ENCODE results near the gene TWIST2. TPM values are rescaled to one million over a fixed set of nuclear protein-coding genes. Genes with fewer than 3 reads are reported as not detected.
A peak's percentile ranks its signal among the peaks of the same experiment; 100 is the strongest.

Gene TWIST2
- polyA plus RNA-seq, 2 donors = 1.8 to 5.2 TPM

- WGBS, 2 donors = 63% methylated on average over 2 of the region's 2 CpGs
- Histone ChIP-seq H3K4me1 (ENCODE audit: control insufficient read depth in 2 of 2, insufficient read depth in 2 of 2, low read length in 1 of 2) (peaks cover 0 to 2% of the 10 kb centered on the region in 2 donors), H3K27me3 (ENCODE audit: control insufficient read depth in 1 of 2, insufficient read depth in 2 of 2, low read length in 2 of 2) (no peaks in the 10 kb centered on the region)
These were observed 44.9 kb downstream of the TWIST2 start for GRCh38 chr2:238892796-238893195.

GRCh38 chr2:238893349-238894000 is 45.6 kb downstream of the TWIST2 start:
- Histone ChIP-seq H3K27ac (ENCODE audit: low read depth in 2 of 2, low read length in 1 of 2) (no peak overlapping the region), H3K27me3 (ENCODE audit: control insufficient read depth in 1 of 2, insufficient read depth in 2 of 2, low read length in 2 of 2) (no peaks in the 10 kb centered on the region), H3K4me3 (ENCODE audit: low read depth in 1 of 2, low read length in 2 of 2) (no peak overlapping the region), H3K9me3 (ENCODE audit: control insufficient read depth in 2 of 2, insufficient read depth in 1 of 2, low read depth in 1 of 2, low read length in 1 of 2) (no peaks in the 10 kb centered on the region), H3K36me3 (ENCODE audit: control insufficient read depth in 2 of 2, insufficient read depth in 2 of 2, low read length in 1 of 2) (no peaks in the 10 kb centered on the region), H3K4me1 (ENCODE audit: control insufficient read depth in 2 of 2, insufficient read depth in 2 of 2, low read length in 1 of 2) (peaks cover 0 to 2% of the 10 kb centered on the region in 2 donors)
- WGBS, 2 donors = 88% methylated on average over 30 of the region's 30 CpGs

More at GRCh38 chr2:238892796-238893195, 44.9 kb downstream of the TWIST2 start:
- H3K27ac ChIP-seq (ENCODE audit: low read depth in 2 of 2, low read length in 1 of 2) = no peak overlapping the region
- no peaks in the 10 kb centered on the region for H3K9me3 ChIP-seq (ENCODE audit: control insufficient read depth in 2 of 2, insufficient read depth in 1 of 2, low read depth in 1 of 2, low read length in 1 of 2)
- H3K36me3 ChIP-seq (ENCODE audit: control insufficient read depth in 2 of 2, insufficient read depth in 2 of 2, low read length in 1 of 2) = no peaks in the 10 kb centered on the region
- no peak overlapping the region for H3K4me3 ChIP-seq (ENCODE audit: low read depth in 1 of 2, low read length in 2 of 2)

GRCh38 chr2:238894226-238894949 is 46.5 kb downstream of the TWIST2 start:
- Histone ChIP-seq H3K9me3 (ENCODE audit: control insufficient read depth in 2 of 2, insufficient read depth in 1 of 2, low read depth in 1 of 2, low read length in 1 of 2) (no peaks in the 10 kb centered on the region), H3K36me3 (ENCODE audit: control insufficient read depth in 2 of 2, insufficient read depth in 2 of 2, low read length in 1 of 2) (no peaks in the 10 kb centered on the region), H3K27me3 (ENCODE audit: control insufficient read depth in 1 of 2, insufficient read depth in 2 of 2, low read length in 2 of 2) (no peaks in the 10 kb centered on the region), H3K4me3 (ENCODE audit: low read depth in 1 of 2, low read length in 2 of 2) (no peak overlapping the region), H3K27ac (ENCODE audit: low read depth in 2 of 2, low read length in 1 of 2) (no peak overlapping the region), H3K4me1 (ENCODE audit: control insufficient read depth in 2 of 2, insufficient read depth in 2 of 2, low read length in 1 of 2) (peaks cover 0 to 2% of the 10 kb centered on the region in 2 donors)
- WGBS, 2 donors = 77 to 78% methylated on average over 13 of the region's 13 CpGs

DNA sequence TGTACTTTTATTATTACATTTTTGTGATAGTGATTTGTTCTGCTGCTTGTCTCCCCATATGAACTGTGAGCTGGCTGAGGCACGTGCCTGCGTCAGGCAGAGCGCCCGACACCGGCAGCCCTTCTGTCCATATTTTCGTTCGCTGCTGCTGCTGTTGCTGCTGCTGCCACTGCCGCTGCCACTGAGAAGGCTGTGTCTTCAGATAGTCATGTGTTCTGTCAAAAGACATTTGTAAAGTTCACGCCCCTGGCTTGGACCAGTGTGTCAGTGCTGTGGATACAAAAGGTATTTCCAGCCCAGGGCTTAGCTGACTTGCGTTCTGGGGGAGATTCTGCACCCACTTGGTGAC is 47.0 kb downstream of the TWIST2 start:
- H3K27me3 ChIP-seq (ENCODE audit: control insufficient read depth in 1 of 2, insufficient read depth in 2 of 2, low read length in 2 of 2) = no peaks in the 10 kb centered on the region
- H3K4me1 ChIP-seq (ENCODE audit: control insufficient read depth in 2 of 2, insufficient read depth in 2 of 2, low read length in 1 of 2) = peaks cover 0 to 2% of the 10 kb centered on the region in 2 donors
- no peak overlapping the region for H3K4me3 ChIP-seq (ENCODE audit: low read depth in 1 of 2, low read length in 2 of 2)
- 80 to 82% methylated on average over 10 of the region's 10 CpGs for WGBS, 2 donors
- H3K9me3 ChIP-seq (ENCODE audit: control insufficient read depth in 2 of 2, insufficient read depth in 1 of 2, low read depth in 1 of 2, low read length in 1 of 2) = no peaks in the 10 kb centered on the region
- no peak overlapping the region for H3K27ac ChIP-seq (ENCODE audit: low read depth in 2 of 2, low read length in 1 of 2)
- H3K36me3 ChIP-seq (ENCODE audit: control insufficient read depth in 2 of 2, insufficient read depth in 2 of 2, low read length in 1 of 2) = no peaks in the 10 kb centered on the region

DNA sequence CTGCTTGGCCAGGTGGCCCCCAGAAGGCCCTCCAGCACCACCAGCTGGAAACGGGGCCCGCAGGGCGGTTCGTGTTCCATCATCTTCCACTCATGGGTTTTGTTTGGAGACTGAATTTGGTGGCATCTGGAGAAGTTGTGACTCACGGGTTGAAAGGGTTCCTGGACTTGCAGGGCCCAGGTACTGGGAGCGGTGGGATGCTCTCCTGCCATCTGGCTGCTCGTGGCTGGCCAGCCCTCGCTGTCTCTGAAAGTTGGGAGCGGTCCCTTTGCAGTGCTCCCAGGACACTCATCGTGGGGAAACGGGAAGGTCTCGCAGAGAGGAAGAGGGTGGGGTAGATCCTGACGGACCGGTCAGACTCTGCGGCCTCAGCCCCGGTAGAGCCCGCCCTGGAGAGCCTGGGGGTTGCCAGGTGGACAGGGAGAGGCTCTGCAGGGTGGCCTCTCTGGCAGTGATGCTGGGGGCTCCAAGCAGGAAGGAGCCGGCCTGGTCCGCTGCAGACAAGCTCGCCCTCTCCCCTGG is 47.5 kb downstream of the TWIST2 start:
- H3K27me3 ChIP-seq (ENCODE audit: control insufficient read depth in 1 of 2, insufficient read depth in 2 of 2, low read length in 2 of 2) = no peaks in the 10 kb centered on the region
- no peak overlapping the region for H3K27ac ChIP-seq (ENCODE audit: low read depth in 2 of 2, low read length in 1 of 2)
- no peak overlapping the region for H3K4me3 ChIP-seq (ENCODE audit: low read depth in 1 of 2, low read length in 2 of 2)
- 65 to 68% methylated on average over 20 of the region's 20 CpGs for WGBS, 2 donors
- H3K36me3 ChIP-seq (ENCODE audit: control insufficient read depth in 2 of 2, insufficient read depth in 2 of 2, low read length in 1 of 2) = no peaks in the 10 kb centered on the region
- no peaks in the 10 kb centered on the region for H3K9me3 ChIP-seq (ENCODE audit: control insufficient read depth in 2 of 2, insufficient read depth in 1 of 2, low read depth in 1 of 2, low read length in 1 of 2)
- H3K4me1 ChIP-seq (ENCODE audit: control insufficient read depth in 2 of 2, insufficient read depth in 2 of 2, low read length in 1 of 2) = peaks cover 0 to 2% of the 10 kb centered on the region in 2 donors

- Histone ChIP-seq H3K36me3 (ENCODE audit: control insufficient read depth in 2 of 2, insufficient read depth in 2 of 2, low read length in 1 of 2) (no peaks in the 10 kb centered on the region), H3K27me3 (ENCODE audit: control insufficient read depth in 1 of 2, insufficient read depth in 2 of 2, low read length in 2 of 2) (no peaks in the 10 kb centered on the region), H3K4me3 (ENCODE audit: low read depth in 1 of 2, low read length in 2 of 2) (no peak overlapping the region), H3K4me1 (ENCODE audit: control insufficient read depth in 2 of 2, insufficient read depth in 2 of 2, low read length in 1 of 2) (peaks cover 0 to 2% of the 10 kb centered on the region in 2 donors), H3K27ac (ENCODE audit: low read depth in 2 of 2, low read length in 1 of 2) (peak overlapping the region in 1 of 2 donors; percentile 43), H3K9me3 (ENCODE audit: control insufficient read depth in 2 of 2, insufficient read depth in 1 of 2, low read depth in 1 of 2, low read length in 1 of 2) (no peaks in the 10 kb centered on the region)
- 47 to 58% methylated on average over 27 of the region's 27 CpGs for WGBS, 2 donors
These were observed 48.2 kb downstream of the TWIST2 start for GRCh38 chr2:238895891-238896600.

DNA sequence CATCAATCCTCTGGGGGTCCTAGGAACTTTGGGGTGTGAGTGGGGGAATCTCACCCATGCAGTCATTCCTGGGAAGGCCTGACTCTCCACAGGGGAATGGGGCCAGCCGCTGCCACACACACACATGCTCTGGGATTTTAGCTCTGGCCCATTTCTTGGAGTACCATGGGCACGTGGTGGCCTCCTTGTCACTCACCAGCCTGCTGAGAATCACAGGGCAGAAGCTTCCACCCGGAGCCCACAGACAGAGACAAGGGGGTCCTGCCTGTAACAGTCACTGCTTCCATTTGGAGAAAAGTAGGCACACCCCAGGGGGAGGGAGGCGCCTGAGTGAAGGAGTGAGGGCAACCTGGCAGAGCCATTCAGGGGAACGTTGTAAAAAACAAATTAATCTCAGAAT is 48.8 kb downstream of the TWIST2 start:
- 61 to 72% methylated on average over 5 of the region's 5 CpGs for WGBS, 2 donors
- no peak overlapping the region for H3K27ac ChIP-seq (ENCODE audit: low read depth in 2 of 2, low read length in 1 of 2)

DNA sequence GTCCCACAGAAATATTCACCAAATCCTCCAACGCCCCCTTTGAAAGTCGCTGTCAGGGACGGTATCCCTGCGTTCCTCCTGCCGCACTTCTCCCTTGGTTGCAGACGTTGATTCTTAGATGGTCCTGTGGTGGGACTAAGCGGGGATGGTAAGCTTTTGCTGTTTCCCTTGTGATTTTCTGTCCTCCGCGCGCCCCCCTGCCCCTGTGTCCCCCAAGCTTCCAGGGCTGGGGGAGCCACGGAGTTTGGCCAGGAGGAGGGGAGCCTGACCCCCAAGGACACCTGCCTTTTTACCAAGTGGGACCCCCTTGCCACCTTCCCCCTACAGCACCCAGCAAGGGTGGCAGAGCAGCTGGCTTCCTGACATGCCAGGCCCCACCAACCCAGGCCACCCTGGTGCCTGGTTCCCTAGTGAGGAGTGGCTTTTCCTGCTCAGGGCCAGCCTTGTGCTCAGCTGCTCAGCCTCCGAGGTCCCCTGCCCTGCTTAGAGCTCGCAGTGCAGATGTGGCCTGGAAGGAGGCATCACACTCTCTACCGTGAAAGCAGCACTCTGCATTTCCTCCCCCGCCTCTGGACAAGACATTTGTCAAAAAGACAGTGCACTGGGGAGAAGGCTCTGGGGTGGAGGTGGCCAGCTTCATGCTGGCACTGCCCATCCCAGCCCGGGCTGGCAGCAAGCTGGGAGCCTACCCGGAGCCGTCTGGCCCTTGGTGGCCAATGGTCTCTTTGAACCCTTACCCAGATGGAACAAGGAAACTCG is 49.4 kb downstream of the TWIST2 start:
- no peaks in the 10 kb centered on the region for H3K9me3 ChIP-seq (ENCODE audit: control insufficient read depth in 2 of 2, insufficient read depth in 1 of 2, low read depth in 1 of 2, low read length in 1 of 2)
- H3K4me3 ChIP-seq (ENCODE audit: low read depth in 1 of 2, low read length in 2 of 2) = no peak overlapping the region
- no peaks in the 10 kb centered on the region for H3K36me3 ChIP-seq (ENCODE audit: control insufficient read depth in 2 of 2, insufficient read depth in 2 of 2, low read length in 1 of 2)
- H3K4me1 ChIP-seq (ENCODE audit: control insufficient read depth in 2 of 2, insufficient read depth in 2 of 2, low read length in 1 of 2) = peaks cover 0 to 7% of the 10 kb centered on the region in 2 donors
- WGBS, 2 donors = 74 to 83% methylated on average over 19 of the region's 19 CpGs
- H3K27me3 ChIP-seq (ENCODE audit: control insufficient read depth in 1 of 2, insufficient read depth in 2 of 2, low read length in 2 of 2) = no peaks in the 10 kb centered on the region
- no peak overlapping the region for H3K27ac ChIP-seq (ENCODE audit: low read depth in 2 of 2, low read length in 1 of 2)

More for the DNA sequence above, 48.8 kb downstream of the TWIST2 start:
- Histone ChIP-seq H3K4me3 (ENCODE audit: low read depth in 1 of 2, low read length in 2 of 2) (no peak overlapping the region), H3K4me1 (ENCODE audit: control insufficient read depth in 2 of 2, insufficient read depth in 2 of 2, low read length in 1 of 2) (peaks cover 0 to 2% of the 10 kb centered on the region in 2 donors), H3K36me3 (ENCODE audit: control insufficient read depth in 2 of 2, insufficient read depth in 2 of 2, low read length in 1 of 2) (no peaks in the 10 kb centered on the region), H3K27me3 (ENCODE audit: control insufficient read depth in 1 of 2, insufficient read depth in 2 of 2, low read length in 2 of 2) (no peaks in the 10 kb centered on the region), H3K9me3 (ENCODE audit: control insufficient read depth in 2 of 2, insufficient read depth in 1 of 2, low read depth in 1 of 2, low read length in 1 of 2) (no peaks in the 10 kb centered on the region)

DNA sequence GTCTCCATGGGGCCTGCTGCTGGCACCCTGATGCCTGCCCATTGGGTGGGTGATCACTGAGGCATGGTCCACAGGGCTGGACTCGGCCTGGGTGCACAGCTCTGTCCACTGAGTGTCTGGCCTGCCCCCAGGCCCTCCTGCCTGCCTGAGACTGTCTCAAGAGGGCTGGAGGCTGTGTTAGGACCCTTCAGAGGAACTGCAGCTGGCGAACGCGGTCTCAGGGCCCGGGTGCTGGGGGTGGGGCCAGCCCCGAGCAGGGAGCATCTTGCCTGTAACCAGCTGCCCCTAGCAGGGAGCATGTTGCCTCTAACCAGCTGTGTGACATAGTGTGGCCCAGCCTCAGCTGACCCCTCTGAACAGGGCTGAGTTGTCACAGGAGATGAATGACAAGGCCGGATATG is 50.0 kb downstream of the TWIST2 start:
- WGBS, 2 donors = 74% methylated on average over 6 to 7 of the region's 7 CpGs
- Histone ChIP-seq H3K27ac (ENCODE audit: low read depth in 2 of 2, low read length in 1 of 2) (no peak overlapping the region), H3K27me3 (ENCODE audit: control insufficient read depth in 1 of 2, insufficient read depth in 2 of 2, low read length in 2 of 2) (no peaks in the 10 kb centered on the region), H3K9me3 (ENCODE audit: control insufficient read depth in 2 of 2, insufficient read depth in 1 of 2, low read depth in 1 of 2, low read length in 1 of 2) (no peaks in the 10 kb centered on the region), H3K4me3 (ENCODE audit: low read depth in 1 of 2, low read length in 2 of 2) (no peak overlapping the region), H3K36me3 (ENCODE audit: control insufficient read depth in 2 of 2, insufficient read depth in 2 of 2, low read length in 1 of 2) (no peaks in the 10 kb centered on the region), H3K4me1 (ENCODE audit: control insufficient read depth in 2 of 2, insufficient read depth in 2 of 2, low read length in 1 of 2) (peaks cover 0 to 8% of the 10 kb centered on the region in 2 donors)

Data from esophagus (tissue), 2 donors.